Hematopoietic multipotent progenitor cell (in vitro differentiated cells): Measurements from ENCODE around the gene DISP2. TPM values are rescaled to one million over a fixed set of nuclear protein-coding genes. Genes with fewer than 3 reads are reported as not detected.

Source experiments
- DNase-seq, 3 donors: peaks; one replicate each; pipeline ENCODE4 v3.0.0-alpha.2; 2011 to 2015; ENCODE audit warnings: low read depth in 2 of 3, low spot score in 2 of 3
- total RNA-seq: library from RNA; depleted of rRNA; stranded (reverse); fragments of >200 nt; gene quantifications from one replicate; pipeline ENCODE4 v1.2.3, GENCODE V29; 2012

DISP2 gene
- total RNA-seq, 1 donor = 0.54 TPM

DNA sequence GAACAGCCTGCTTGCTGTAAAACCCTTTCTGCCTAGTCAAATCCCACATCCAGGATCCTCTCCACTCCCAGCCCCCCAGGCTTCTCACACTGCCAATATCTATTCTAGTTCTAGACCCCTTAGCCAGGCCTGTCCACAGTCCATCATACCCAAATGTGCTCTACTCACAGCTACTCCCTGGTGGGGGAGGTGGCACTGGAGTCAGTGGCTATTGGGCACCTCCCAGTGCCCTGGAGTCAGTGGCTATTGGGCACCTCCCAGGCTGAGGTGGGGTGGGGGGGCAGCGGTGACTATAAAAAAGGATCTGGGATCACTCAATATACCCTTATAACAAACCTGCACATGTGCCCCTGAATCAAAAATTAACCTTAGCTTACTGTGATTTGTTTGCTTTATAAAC is 773 bp upstream of the DISP2 start:
- no peak for DNase-seq

DNA sequence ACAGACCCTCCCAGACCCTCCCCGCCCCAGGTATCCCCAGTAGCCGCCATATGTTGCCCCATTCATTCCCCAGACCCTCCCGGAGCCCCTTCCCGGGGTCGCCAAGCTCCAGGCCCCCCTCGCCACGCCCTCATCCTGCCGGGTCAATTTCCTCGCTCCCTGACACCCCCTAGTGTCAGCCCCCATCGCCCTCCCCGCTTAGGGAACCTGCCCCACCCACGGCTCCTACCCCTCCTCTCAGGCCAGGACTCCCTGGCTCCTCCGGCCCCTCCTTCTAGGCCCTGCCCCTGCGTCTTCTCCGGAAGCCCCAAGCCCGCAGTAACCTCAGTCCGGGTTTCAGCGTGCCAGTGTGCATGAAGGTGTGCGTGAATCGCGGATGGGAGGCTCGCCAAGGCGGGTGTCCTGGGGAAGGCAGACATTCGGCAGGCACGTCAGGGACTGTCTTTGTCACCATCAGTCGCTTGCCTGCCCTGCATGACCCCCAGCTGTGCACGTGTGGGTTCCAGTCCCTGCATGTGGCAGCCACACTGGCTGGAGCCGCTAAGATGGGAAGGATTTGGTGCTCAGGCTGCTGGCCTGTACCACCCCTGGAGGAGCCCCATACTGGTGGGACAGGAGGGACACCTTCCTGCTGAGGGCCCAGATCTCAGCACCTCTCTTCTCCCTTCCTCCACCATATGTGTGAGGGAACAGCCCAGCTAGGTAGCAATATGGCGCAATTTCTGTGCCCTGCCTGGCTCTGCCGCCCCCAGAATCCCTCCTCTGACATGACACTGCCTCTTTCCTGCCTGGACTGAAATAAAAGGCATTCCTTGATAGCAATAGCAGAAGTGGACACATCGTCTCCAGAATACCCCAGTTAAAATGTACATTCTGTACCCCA is 693 bp downstream of the DISP2 start:
- DNase-seq = no peak

DNA sequence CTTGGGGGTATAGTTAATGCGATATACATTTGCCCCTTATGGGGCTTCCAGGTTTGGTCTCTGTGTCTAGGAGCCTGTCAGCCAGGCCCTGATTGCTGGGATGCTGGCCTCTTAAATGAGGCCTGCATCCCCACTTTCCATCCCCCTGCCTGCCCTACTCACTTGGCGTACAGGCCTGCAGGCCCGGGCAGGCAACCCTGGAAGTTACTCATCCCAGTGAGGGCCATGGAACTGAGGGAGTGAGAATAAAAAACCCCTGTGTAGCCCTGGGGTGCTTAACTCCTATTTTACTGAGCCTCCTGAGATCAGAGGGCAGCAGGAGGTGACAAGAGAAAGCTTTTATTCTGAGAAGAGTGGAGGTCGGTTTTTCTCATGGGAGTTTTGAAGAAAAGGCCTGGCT is 2.0 kb downstream of the DISP2 start:
- DNase-seq = no peak

- no peak for DNase-seq
These were observed 3.6 kb downstream of the DISP2 start for GRCh38 chr15:40361640-40362039.

DNA sequence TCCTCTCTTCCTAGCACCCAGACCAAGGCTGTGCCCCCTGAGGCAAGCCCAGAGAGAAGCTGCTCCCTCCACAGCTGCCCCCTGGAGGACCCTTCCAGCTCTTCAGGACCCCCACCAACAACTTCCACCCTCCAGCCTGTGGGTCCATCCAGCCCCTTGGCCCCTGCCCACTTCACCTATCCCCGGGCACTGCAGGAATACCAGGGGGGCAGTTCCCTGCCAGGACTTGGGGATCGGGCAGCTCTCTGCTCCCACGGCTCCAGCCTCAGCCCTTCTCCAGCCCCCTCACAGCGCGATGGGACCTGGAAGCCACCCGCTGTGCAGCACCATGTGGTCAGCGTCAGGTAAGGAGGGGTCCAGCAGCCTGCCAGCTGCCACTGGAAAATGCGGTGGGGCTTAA is 5.6 kb downstream of the DISP2 start:
- DNase-seq = no peak

DNA sequence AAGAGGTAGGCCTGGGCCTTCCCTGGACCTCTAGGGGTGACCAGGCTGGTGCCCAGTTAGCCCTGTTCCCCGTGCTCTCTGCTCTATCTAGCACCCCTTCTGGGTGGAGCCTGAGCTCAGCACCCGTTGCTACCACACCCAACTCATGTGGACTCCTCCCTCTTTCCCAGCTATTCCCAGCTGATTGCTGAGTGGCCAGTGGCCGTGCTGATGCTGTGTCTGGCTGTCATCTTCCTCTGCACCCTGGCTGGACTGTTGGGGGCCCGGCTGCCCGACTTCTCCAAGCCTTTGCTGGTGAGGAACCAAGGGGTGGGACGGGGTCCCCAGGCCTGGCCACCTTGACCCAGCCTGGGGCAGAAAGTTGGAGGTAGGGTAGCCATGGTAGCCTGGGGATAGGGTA is 6.2 kb downstream of the DISP2 start:
- no peak for DNase-seq

DNA sequence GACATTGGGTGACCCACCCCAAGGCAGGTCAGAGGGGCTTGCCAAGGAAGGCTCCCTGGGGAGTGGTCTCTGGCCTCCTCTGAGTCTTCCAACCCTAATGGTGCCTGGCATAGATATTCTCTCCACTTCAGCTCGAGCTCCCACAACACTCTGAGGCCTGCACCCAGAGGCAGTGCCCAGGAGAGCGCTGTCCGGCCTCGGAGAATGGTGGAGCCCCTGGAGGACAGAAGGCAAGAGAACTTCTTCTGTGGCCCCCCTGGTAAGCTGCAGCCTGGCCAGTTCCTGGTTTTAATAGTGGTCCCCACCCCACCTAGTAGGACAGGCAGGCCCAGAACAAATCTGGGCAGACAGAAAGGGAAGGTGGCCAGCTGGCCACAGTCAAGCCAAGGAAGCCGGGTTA is 7.0 kb downstream of the DISP2 start:
- DNase-seq = no peak

DNA sequence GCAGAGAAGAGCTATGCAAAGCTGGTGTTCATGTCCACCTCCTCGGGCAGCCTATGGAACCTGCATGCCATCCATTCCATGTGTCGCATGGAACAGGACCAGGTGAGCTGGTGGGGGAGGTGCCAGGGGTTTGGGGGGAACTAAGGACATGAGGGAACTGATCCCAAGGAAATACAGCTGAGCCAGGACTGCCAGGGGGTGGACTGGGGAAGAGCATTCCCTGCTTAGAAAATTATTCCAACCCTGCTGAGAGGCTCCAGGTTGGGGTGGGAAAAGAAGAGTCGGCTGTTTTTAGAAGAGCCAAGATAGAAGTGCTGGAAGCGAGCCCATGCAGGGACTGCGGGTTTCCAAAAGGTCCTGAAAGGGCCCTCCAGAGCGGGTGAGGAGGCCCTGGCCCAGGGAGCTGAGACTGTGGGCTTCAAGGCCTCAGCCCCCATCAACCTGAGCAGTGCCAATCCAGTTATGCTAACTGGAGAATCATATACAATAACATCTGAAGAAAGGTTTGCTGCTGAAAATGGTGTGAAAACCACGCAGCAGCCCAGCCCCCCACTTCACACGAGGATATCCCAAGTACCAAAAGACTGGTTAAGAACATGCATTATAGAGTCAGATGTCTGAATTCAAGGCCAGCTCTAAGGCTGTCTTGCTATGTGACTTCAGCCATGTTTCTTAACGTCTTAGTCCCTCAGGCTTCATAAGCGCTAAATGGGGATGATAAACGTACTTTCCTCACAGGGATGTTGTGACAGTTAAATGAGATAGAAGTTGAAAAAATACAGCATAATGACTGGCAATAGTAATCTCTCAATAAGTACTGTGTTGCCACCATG is 7.8 kb downstream of the DISP2 start:
- no peak for DNase-seq

DNA sequence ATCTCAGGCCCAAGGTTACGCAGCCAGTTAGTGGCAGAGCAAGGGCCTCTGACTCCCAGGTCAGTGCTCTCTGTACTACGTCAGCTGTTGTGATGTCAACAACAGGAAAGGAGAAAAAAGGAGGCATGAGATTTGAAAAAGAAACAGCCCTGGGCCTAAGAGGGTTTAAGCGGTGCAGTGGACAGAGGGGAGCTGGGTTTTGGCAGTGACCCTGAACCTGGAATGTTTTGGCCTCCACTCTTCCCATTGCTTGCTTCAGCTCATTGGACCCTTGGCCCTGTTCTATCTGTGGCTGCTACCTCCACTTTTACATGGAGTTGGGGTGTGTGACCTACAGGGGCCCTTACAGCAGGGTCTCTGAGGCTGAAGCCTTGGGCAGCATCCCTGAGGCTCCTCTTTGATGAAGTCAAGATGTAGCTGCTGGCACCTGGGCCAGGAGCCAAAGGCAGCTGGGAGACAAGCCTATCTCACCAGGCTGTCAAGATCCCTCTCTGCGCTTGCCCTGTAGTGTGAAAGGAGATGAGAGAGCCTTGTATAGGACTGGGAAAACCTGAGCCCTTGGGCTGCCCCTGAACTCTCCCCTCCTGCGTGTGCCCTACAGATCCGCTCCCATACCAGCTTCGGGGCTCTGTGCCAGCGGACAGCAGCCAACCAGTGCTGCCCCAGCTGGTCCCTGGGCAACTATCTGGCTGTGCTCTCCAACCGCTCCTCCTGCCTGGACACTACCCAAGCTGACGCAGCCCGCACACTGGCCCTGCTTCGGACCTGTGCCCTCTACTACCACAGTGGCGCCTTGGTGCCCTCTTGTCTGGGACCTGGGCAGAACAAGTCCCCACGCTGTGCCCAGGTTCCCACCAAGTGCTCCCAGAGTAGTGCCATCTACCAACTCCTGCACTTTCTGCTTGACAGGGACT is 8.7 kb downstream of the DISP2 start:
- DNase-seq = no peak

- DNase-seq = no peak
These were observed 9.3 kb downstream of the DISP2 start for GRCh38 chr15:40367371-40367685.

DNA sequence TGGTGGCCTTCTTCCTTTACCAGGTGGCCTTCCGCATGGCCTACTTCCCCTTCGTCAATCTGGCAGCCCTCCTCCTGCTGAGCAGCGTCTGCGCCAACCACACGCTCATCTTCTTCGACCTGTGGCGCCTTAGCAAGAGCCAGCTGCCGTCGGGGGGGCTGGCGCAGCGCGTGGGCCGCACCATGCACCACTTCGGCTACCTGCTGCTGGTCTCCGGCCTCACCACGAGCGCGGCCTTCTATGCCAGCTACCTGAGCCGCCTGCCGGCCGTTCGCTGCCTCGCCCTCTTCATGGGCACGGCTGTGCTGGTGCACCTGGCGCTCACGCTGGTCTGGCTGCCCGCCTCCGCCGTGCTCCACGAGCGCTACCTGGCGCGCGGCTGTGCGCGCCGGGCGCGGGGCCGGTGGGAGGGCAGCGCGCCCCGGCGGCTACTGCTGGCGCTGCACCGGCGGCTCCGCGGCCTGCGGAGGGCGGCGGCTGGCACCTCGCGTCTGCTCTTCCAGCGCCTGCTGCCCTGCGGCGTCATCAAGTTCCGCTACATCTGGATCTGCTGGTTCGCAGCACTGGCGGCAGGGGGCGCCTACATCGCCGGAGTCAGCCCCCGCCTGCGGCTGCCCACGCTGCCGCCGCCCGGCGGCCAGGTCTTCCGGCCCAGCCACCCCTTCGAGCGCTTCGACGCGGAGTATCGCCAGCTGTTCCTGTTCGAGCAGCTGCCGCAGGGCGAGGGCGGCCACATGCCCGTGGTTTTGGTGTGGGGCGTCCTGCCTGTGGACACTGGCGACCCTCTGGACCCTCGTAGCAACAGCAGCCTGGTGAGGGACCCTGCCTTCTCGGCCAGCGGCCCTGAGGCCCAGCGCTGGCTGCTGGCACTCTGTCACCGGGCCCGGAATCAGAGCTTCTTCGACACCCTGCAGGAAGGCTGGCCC is 9.9 kb downstream of the DISP2 start:
- peak; percentile 73 to 96 (median 94) for DNase-seq

DNA sequence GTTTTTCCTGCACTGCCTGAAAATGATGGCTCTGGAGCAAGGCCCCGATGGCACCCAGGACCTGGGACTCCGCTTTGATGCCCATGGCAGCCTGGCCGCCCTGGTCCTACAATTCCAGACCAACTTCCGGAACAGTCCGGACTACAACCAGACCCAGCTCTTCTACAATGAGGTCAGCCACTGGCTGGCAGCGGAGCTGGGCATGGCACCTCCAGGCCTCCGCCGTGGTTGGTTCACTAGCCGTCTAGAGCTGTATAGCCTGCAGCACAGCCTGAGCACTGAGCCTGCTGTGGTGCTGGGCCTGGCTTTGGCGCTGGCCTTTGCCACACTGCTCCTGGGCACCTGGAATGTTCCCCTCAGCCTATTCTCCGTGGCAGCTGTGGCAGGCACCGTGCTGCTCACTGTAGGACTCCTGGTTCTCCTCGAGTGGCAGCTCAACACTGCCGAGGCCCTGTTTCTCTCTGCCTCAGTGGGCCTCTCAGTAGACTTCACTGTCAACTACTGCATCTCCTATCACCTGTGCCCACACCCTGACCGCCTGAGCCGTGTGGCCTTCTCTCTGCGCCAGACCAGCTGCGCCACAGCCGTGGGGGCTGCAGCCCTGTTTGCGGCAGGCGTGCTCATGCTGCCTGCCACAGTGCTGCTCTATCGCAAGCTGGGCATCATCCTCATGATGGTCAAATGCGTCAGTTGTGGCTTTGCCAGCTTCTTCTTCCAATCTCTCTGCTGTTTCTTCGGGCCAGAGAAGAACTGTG is 10.9 kb downstream of the DISP2 start:
- no peak for DNase-seq

DNA sequence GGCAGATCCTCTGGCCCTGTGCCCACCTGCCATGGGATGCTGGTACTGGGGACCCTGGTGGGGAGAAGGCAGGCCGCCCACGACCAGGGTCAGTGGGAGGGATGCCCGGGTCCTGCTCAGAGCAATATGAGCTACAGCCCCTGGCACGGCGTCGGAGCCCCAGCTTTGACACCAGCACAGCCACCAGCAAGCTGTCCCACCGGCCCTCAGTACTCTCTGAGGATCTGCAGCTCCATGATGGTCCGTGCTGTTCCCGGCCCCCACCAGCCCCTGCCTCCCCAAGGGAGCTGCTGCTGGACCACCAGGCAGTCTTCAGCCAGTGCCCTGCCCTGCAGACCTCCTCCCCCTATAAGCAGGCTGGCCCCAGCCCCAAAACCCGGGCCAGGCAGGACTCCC is 11.5 kb downstream of the DISP2 start:
- no peak for DNase-seq

- DNase-seq = no peak
These were observed 12.0 kb downstream of the DISP2 start for GRCh38 chr15:40369971-40370370.

GRCh38 chr15:40372981-40373380 is 15.0 kb downstream of the DISP2 start:
- DNase-seq = no peak

DNA sequence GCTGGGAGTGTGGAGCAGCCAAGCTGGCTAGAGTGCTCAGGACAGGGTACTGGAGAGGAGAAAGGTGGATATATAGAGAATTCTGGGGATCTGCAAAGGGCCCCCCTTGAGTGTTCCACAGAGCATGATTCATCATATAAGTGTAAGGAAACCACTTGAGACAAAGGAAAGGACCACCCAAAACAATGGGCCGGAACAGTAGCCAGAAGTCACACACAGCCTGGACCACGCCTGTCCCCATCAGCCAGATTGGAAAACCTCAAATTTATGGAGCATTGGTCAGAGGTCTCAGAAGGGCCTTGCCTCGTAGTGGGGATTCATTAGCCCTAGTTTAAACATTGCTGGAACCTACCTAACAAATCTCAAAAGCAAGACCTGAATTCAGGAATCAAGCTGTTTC is 19.6 kb downstream of the DISP2 start:
- DNase-seq = no peak

- DNase-seq = no peak
These were observed 21.4 kb downstream of the DISP2 start for GRCh38 chr15:40379374-40379773.

DNA sequence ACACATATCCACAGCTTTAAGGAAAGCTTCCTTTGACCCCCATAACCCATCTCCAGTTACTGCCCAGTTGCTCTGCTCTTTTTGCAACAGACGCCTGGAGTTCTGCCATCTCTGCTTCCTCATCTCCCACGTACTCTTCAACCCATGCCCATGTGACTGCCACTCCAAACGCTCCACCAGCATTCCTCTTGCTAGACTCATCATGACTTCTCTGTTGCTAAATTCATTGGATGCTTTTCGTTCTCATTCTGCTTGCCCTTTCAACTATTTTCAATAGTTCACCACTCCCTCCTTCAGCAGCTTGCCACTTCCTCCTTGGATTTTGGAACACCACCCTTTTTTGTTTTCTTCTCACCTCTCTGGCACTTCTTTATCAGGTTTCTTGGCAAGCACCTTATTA is 21.8 kb downstream of the DISP2 start:
- DNase-seq = no peak

- no peak for DNase-seq
These were observed 22.6 kb downstream of the DISP2 start for GRCh38 chr15:40380636-40381035.
